Glutamatergic neuron (in vitro differentiated cells): ENCODE data around the gene KSR1. TPM values are rescaled to one million over a fixed set of nuclear protein-coding genes. Genes with fewer than 3 reads are reported as not detected.
"Not testable (repeated sequence)": the region's sequence is repeated elsewhere in the genome, so short reads cannot be mapped to it uniquely, and the experiment has no call there.

Experiments used
- DNase-seq: peaks from one replicate; pipeline ENCODE4 v3.0.0; 2022
- H3K27ac Mint-ChIP-seq: one replicate; pipeline ENCODE4 v1.8.0; 2020; ENCODE audit warnings: mild to moderate bottlenecking, mixed read lengths, inconsistent platforms; ENCODE audit not compliant: unreplicated experiment
- H3K27me3 Mint-ChIP-seq: one replicate; pipeline ENCODE4 v1.8.0; 2020; ENCODE audit warnings: mild to moderate bottlenecking, moderate library complexity, mixed read lengths, inconsistent platforms; ENCODE audit not compliant: unreplicated experiment
- H3K36me3 Mint-ChIP-seq: one replicate; pipeline ENCODE4 v1.8.0; 2020; ENCODE audit warnings: mild to moderate bottlenecking, mixed read lengths, inconsistent platforms; ENCODE audit not compliant: unreplicated experiment
- H3K4me1 Mint-ChIP-seq: one replicate; pipeline ENCODE4 v1.8.0; 2020; ENCODE audit warnings: mild to moderate bottlenecking, low read depth, mixed read lengths, inconsistent platforms; ENCODE audit not compliant: unreplicated experiment
- H3K4me3 Mint-ChIP-seq: one replicate; pipeline ENCODE4 v1.8.0; 2020; ENCODE audit warnings: mild to moderate bottlenecking, mixed read lengths, inconsistent platforms; ENCODE audit not compliant: unreplicated experiment
- H3K9me3 Mint-ChIP-seq: one replicate; pipeline ENCODE4 v1.8.0; 2020; ENCODE audit warnings: mild to moderate bottlenecking, moderate library complexity, mixed read lengths, inconsistent platforms; ENCODE audit not compliant: unreplicated experiment
- CTCF ChIP-seq: fragments of 200-600 bp; sonication (generic); IDR thresholded peaks from one replicate; pipeline ENCODE4 v1.5.0; 2021; ENCODE audit not compliant: partially characterized antibody, unreplicated experiment
- total RNA-seq: library from RNA; stranded (reverse); fragmentation: NEBNext Ultra II Directional; extraction: Animal tissue kit (Norgen Biotek cat#: 25700); gene quantifications from one replicate; pipeline ENCODE4 v1.2.1, GENCODE V29; 2021; ENCODE audit not compliant: unreplicated experiment

KSR1 gene
- total RNA-seq, 1 donor from 2014 or later = 203 TPM

- Mint-ChIP-seq H3K4me1 (peaks cover 21% of the 10 kb centered on the region), H3K27me3 (peaks cover 6% of the 10 kb centered on the region), H3K9me3 (peaks cover 21% of the 10 kb centered on the region), H3K27ac (peak within 1 kb of the TSS; percentile 28), H3K36me3 (peaks cover 13% of the 10 kb centered on the region), H3K4me3 (no peak within 1 kb of the TSS)
- DNase-seq = no peak
- no peak for TF ChIP-seq CTCF
These were observed 174.6 kb downstream of the KSR1 start, which contains the start of gene LGALS9 for GRCh38 chr17:27630607-27631410. Gene LGALS9 (plus strand): TSS chr17:27631188. CDS start chr17:27631266, 78 bp downstream.

- Mint-ChIP-seq H3K9me3 (peaks cover 19% of the 10 kb centered on the region), H3K27me3 (peaks cover 4% of the 10 kb centered on the region), H3K4me3 (no peak overlapping the region), H3K27ac (peak overlapping the region; percentile 28), H3K4me1 (peaks cover 21% of the 10 kb centered on the region), H3K36me3 (peaks cover 11% of the 10 kb centered on the region)
- no peak for DNase-seq
- TF ChIP-seq CTCF = no peak
These were observed 175.1 kb downstream of the KSR1 start for GRCh38 chr17:27631411-27631760.

GRCh38 chr17:27631897-27632725, 175.9 kb downstream of the KSR1 start:
- Mint-ChIP-seq H3K9me3 (peaks cover 19% of the 10 kb centered on the region), H3K4me3 (no peak overlapping the region), H3K27me3 (peaks cover 2% of the 10 kb centered on the region), H3K36me3 (peaks cover 7% of the 10 kb centered on the region), H3K27ac (peak overlapping the region; percentile 28), H3K4me1 (peaks cover 21% of the 10 kb centered on the region)
- no peak for TF ChIP-seq CTCF
- no peak for DNase-seq

GRCh38 chr17:27632766-27633165, 176.5 kb downstream of the KSR1 start:
- H3K4me3 Mint-ChIP-seq, H3K27ac Mint-ChIP-seq: not testable (repeated sequence)
- peaks cover 14% of the 10 kb centered on the region for H3K9me3 Mint-ChIP-seq

GRCh38 chr17:27633312-27634025, 177.2 kb downstream of the KSR1 start:
- H3K27me3 Mint-ChIP-seq = peaks cover 2% of the 10 kb centered on the region
- peaks cover 21% of the 10 kb centered on the region for H3K4me1 Mint-ChIP-seq
- H3K27ac Mint-ChIP-seq = no peak overlapping the region
- H3K4me3 Mint-ChIP-seq = no peak overlapping the region
- no peak for TF ChIP-seq CTCF
- peaks cover 11% of the 10 kb centered on the region for H3K9me3 Mint-ChIP-seq
- no peaks in the 10 kb centered on the region for H3K36me3 Mint-ChIP-seq
- DNase-seq = no peak

More at GRCh38 chr17:27632766-27633165, 176.5 kb downstream of the KSR1 start:
- not testable (repeated sequence) for DNase-seq, H3K27me3 Mint-ChIP-seq, H3K36me3 Mint-ChIP-seq
- H3K4me1 Mint-ChIP-seq = peaks cover 21% of the 10 kb centered on the region
